Activated CD4-positive, alpha-beta T cell treated with anti-CD3 and anti-CD28 coated beads for 36 hours (primary cell): ENCODE data around the gene METTL16. TPM values are rescaled to one million over a fixed set of nuclear protein-coding genes. Genes with fewer than 3 reads are reported as not detected.
"Not testable (repeated sequence)": the region's sequence is repeated elsewhere in the genome, so short reads cannot be mapped to it uniquely, and the experiment has no call there.

ENCODE experiments used
- ATAC-seq: fragments of 200-7000 bp; cut with Tn5 transposase; one replicate; pipeline ENCODE4 v1.10.0; 2021; ENCODE audit warnings: mild to moderate bottlenecking, moderate library complexity
- CTCF ChIA-PET: fragments of 350-600 bp; sonication (Branson Sonifier 250); formaldehyde crosslinking; loops from one replicate; lab custom pipeline; 2021; ENCODE audit warnings: antibody characterized with exemption; lab: Charles Lee
- POLR2A ChIA-PET: fragments of 350-600 bp; sonication (Branson Sonifier 250); formaldehyde crosslinking; loops from one replicate; lab custom pipeline; 2021; ENCODE audit warnings: antibody characterized with exemption, inconsistent platforms; lab: Charles Lee
- DNase-seq: peaks from one replicate; pipeline ENCODE4 v3.0.0-alpha.2; 2020
- H3K27ac Mint-ChIP-seq: one replicate; pipeline ENCODE4 v1.8.0; 2021; ENCODE audit warnings: mixed read lengths
- H3K27me3 Mint-ChIP-seq: one replicate; pipeline ENCODE4 v1.8.0; 2021; ENCODE audit warnings: mixed read lengths
- H3K36me3 Mint-ChIP-seq: one replicate; pipeline ENCODE4 v1.8.0; 2021; ENCODE audit warnings: low read depth, mixed read lengths
- H3K4me1 Mint-ChIP-seq: one replicate; pipeline ENCODE4 v1.8.0; 2021; ENCODE audit warnings: mixed read lengths
- H3K4me3 Mint-ChIP-seq: one replicate; pipeline ENCODE4 v1.8.0; 2021; ENCODE audit warnings: mild to moderate bottlenecking, moderate library complexity, mixed read lengths
- H3K9me3 Mint-ChIP-seq: one replicate; pipeline ENCODE4 v1.8.0; 2021; ENCODE audit warnings: low read depth, mixed read lengths
- intact Hi-C, 2 experiments: fragments of 100-400 bp; cut with DNase I in 1 of 2; cut with micrococcal nuclease in 1 of 2; formaldehyde crosslinking; loops; one replicate each; pipeline versions ENCODE4 v1.14.2 to v1.15.1; 2022 to 2024; cut with DNase I, micrococcal nuclease
- total RNA-seq, 2 experiments: library from RNA; stranded (reverse); gene quantifications; one replicate each; pipeline ENCODE4 v1.2.3, GENCODE V29; 2021

METTL16 gene, protein sequence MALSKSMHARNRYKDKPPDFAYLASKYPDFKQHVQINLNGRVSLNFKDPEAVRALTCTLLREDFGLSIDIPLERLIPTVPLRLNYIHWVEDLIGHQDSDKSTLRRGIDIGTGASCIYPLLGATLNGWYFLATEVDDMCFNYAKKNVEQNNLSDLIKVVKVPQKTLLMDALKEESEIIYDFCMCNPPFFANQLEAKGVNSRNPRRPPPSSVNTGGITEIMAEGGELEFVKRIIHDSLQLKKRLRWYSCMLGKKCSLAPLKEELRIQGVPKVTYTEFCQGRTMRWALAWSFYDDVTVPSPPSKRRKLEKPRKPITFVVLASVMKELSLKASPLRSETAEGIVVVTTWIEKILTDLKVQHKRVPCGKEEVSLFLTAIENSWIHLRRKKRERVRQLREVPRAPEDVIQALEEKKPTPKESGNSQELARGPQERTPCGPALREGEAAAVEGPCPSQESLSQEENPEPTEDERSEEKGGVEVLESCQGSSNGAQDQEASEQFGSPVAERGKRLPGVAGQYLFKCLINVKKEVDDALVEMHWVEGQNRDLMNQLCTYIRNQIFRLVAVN
- total RNA-seq: 10 to 100 TPM; 50.1 to 61.6 TPM

DNA sequence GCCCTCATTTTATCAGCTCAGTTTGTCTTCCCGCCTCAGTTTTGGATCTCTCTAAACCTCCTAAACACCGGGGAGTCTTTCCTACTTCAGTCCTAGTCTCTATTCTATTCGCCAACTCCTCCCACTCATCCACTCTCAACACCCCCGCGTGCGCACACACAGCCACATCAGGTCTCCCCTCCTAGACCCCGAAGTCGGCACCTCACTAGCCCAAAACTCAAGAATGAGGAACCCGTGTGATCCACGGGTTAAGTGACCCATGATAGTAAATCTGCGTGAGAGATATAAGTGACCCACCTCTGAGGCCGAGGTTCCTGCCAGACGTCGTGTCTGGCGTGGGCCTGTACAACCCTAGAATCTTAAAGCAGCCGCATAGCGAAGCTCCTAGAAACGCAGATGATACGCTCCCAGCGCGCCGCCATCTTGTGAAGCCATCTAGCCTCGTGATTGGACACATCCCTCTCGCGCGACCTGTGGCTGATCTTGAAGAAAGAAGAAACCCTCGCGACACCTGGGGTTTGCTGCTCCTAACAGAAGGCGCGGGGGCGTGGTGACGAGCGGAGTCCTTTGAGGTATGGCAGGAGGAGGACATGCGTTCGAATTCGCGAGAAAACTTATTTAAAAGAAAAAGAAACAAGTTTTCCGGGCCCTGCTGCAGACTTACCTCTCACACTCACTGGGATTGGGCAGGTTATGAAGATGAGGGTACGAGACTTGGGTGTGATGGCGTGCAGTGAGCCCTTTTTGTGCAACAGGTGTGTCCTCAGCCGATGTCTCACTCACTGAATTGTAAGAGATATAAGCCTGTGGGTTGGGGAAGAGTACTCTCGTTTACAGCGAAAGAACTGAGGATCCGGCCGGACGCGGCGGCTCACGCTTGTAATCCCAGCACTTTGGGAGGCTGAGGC lies at the start of gene METTL16:
METTL16 (minus strand) TSS at position 427 of the 908 bp plus-strand sequence. CDS start 9,557 bp downstream, outside the sequence.
- DNase-seq: peak; percentile 100
- POLR2A ChIA-PET: interaction anchor here (0.5 to 1.5 kb wide), 7 partner anchors 20 to 397 kb away, joined by 3 to 5 read pairs (median 3); no protein-coding TSS in a partner anchor
- intact Hi-C loops: loop anchor here (1.0 to 10.0 kb wide), 9 partner anchors 82 to 1126 kb away; partner anchors contain the start of genes PAFAH1B1 (in 2 of the 2), CLUH (in 1 of the 2), CTNS (in 1 of the 2) and MNT (in 1 of the 2)
- Mint-ChIP-seq H3K27me3 (no peaks in the 10 kb centered on the region), H3K4me3 (no peak within 1 kb of the TSS), H3K36me3 (peaks cover 12% of the 10 kb centered on the region), H3K4me1 (peaks cover 17% of the 10 kb centered on the region), H3K27ac (no peak within 1 kb of the TSS), H3K9me3 (no peaks in the 10 kb centered on the region)
- peak; percentile 99 for ATAC-seq
- CTCF ChIA-PET: interaction anchor here (0.5 to 1.2 kb wide), 2 partner anchors 77 to 791 kb away, joined by 3 read pairs; no protein-coding TSS in a partner anchor

GRCh38 chr17:2560658-2561057 lies 49.0 kb upstream of the METTL16 start:
- ATAC-seq: no peak
- DNase-seq: no peak
- intact Hi-C loops: no loop called here
- H3K27ac Mint-ChIP-seq: no peak overlapping the region
- H3K9me3 Mint-ChIP-seq: peaks cover 5% of the 10 kb centered on the region
- H3K36me3 Mint-ChIP-seq: no peaks in the 10 kb centered on the region
- peaks cover 2% of the 10 kb centered on the region for H3K27me3 Mint-ChIP-seq
- POLR2A ChIA-PET: no interaction called here
- CTCF ChIA-PET: no interaction called here
- peaks cover 13% of the 10 kb centered on the region for H3K4me1 Mint-ChIP-seq
- no peak overlapping the region for H3K4me3 Mint-ChIP-seq

GRCh38 chr17:2551928-2552327 lies 40.2 kb upstream of the METTL16 start:
- no peaks in the 10 kb centered on the region for H3K36me3 Mint-ChIP-seq
- DNase-seq: no peak
- POLR2A ChIA-PET: no interaction called here
- H3K4me1 Mint-ChIP-seq: no peaks in the 10 kb centered on the region
- no peak overlapping the region for H3K27ac Mint-ChIP-seq
- no peak overlapping the region for H3K4me3 Mint-ChIP-seq
- H3K27me3 Mint-ChIP-seq: peaks cover 2% of the 10 kb centered on the region
- H3K9me3 Mint-ChIP-seq: peaks cover 5% of the 10 kb centered on the region
- CTCF ChIA-PET: no interaction called here
- no peak for ATAC-seq
- intact Hi-C loops: no loop called here

GRCh38 chr17:2551493-2551892 lies 39.8 kb upstream of the METTL16 start:
- H3K36me3 Mint-ChIP-seq: no peaks in the 10 kb centered on the region
- no peaks in the 10 kb centered on the region for H3K4me1 Mint-ChIP-seq
- no peak overlapping the region for H3K27ac Mint-ChIP-seq
- peaks cover 4% of the 10 kb centered on the region for H3K9me3 Mint-ChIP-seq
- POLR2A ChIA-PET: no interaction called here
- no peak overlapping the region for H3K4me3 Mint-ChIP-seq
- CTCF ChIA-PET: no interaction called here
- DNase-seq (no peak), ATAC-seq (no peak)
- intact Hi-C loops: no loop called here
- H3K27me3 Mint-ChIP-seq: peaks cover 2% of the 10 kb centered on the region

DNA sequence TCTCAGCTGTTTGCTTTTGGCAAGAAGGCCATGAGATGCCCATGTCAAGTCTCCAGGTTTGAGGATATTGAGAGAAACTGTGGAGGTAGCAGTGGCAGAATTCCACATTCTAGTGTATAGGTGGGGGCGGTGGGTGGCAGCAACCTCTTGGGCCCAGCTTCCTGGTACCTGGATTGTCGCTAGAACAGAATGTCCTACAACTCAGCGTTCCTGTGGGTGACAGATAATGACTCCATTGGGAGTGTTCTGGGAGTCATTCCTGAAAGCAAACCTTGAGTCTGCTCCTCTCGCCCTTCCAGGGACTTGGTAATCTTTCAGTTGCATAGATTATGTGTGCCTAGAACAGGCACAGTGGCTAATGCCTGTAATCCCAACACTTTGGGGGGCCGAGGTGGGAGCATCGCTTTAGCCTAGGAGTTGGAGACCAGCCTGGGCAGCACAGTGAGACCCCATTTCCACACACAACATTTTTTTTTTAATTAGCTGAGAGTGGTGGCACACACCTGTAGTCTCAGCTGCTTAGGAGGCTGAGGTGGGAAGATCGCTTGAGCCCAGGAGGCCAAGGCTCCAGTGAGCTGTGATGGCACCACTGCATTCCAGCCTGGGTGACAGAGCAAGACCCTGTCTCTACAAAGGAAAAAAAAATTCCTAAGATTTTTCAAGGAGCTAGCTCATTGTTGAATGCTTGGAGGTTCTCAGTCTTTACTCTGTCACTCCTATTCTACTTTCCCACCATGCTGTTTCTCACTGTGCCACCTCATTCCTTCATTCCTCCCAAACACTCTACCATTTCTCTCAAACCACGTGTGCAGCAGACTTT lies 37.9 kb upstream of the METTL16 start:
- intact Hi-C loops: no loop called here
- Mint-ChIP-seq H3K27ac (no peak overlapping the region), H3K36me3 (no peaks in the 10 kb centered on the region), H3K4me1 (no peaks in the 10 kb centered on the region), H3K4me3 (no peak overlapping the region), H3K27me3 (peaks cover 2% of the 10 kb centered on the region), H3K9me3 (no peaks in the 10 kb centered on the region)
- ChIA-PET POLR2A (no interaction called here), CTCF (no interaction called here)
- DNase-seq (no peak), ATAC-seq (no peak)

DNA sequence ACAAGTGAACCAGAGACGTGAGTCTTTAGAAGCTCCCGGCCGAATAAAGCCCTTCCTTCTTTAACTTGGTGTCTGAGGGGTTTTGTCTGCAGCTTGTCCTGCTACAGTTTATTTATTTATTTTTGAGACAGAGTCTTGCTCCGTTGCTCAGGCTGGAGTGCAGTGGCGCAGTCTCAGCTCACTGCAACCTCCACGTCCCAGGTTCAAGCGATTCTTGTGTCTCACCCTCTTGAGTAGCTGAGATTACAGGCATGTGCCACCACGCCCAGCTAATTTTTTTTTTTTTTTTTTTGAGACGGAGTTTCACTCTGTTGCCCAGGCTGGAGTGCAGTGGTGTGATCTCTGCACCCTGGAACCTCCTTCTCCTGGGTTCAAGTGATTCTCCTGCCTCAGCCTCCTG lies 36.3 kb upstream of the METTL16 start:
- CTCF ChIA-PET: not testable (repeated sequence)

DNA sequence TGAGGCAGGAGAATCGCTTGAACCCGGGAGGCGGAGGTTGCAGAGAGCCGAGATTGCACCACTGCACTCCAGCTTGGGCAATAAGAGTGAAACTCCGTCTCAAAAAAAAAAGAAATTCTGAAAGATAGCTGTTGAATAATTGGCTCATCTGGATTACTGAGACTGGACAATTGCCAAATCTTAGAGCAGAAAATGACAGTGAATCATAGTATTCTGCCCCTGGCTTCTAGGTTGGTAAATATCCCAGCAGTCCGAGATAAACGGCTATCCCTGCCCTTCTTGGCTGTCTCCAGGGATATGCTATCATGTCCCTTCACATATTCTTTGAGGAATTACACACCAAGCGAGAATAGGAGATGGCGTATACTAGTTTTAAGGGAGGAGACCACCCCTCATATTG lies 35.5 kb upstream of the METTL16 start:
- Mint-ChIP-seq H3K36me3 (no peaks in the 10 kb centered on the region), H3K27me3 (peaks cover 2% of the 10 kb centered on the region), H3K4me1 (no peaks in the 10 kb centered on the region), H3K4me3 (no peak overlapping the region), H3K27ac (no peak overlapping the region), H3K9me3 (no peaks in the 10 kb centered on the region)
- ATAC-seq (no peak), DNase-seq (no peak)
- ChIA-PET CTCF (no interaction called here), POLR2A (no interaction called here)
- intact Hi-C loops: no loop called here

More for the DNA sequence above, 36.3 kb upstream of the METTL16 start:
- H3K27ac Mint-ChIP-seq, H3K36me3 Mint-ChIP-seq, H3K27me3 Mint-ChIP-seq, ATAC-seq, H3K4me1 Mint-ChIP-seq, H3K9me3 Mint-ChIP-seq, intact Hi-C loops, H3K4me3 Mint-ChIP-seq, DNase-seq: not testable (repeated sequence)
- POLR2A ChIA-PET: interaction anchor here (0.6 kb wide), 1 partner anchor 71 kb away, joined by 10 read pairs; no protein-coding TSS in a partner anchor

GRCh38 chr17:2545393-2545792 lies 33.7 kb upstream of the METTL16 start:
- Mint-ChIP-seq H3K4me3 (no peak overlapping the region), H3K9me3 (no peaks in the 10 kb centered on the region), H3K27ac (no peak overlapping the region), H3K36me3 (no peaks in the 10 kb centered on the region), H3K27me3 (no peaks in the 10 kb centered on the region), H3K4me1 (no peaks in the 10 kb centered on the region)
- ATAC-seq (no peak), DNase-seq (no peak)
- ChIA-PET POLR2A (no interaction called here), CTCF (interaction anchor here (0.7 kb wide), 1 partner anchor 163 kb away, joined by 5 read pairs; no protein-coding TSS in a partner anchor)
- intact Hi-C loops: no loop called here

DNA sequence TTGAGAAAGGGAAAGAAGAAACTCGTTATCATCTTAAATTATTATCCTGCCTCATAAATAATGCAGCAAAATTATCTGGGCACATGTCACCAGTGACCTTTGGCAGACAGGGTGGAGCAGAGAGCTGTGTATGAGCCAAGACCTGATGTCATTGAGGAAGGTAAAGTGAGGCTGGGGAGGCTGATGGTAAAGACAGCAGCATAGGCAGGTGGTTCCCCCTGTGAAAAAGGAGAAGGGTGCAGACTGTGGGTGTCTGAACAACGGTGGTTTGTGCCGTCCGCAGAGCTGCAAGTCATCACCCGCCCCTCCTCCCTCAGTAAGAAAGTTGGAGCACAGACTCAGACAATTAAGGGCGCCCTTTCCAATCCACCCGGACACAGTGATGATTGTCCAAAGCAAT lies 30.8 kb upstream of the METTL16 start:
- ATAC-seq (peak; percentile 59), DNase-seq (peak; percentile 27)
- H3K9me3 Mint-ChIP-seq: no peaks in the 10 kb centered on the region
- H3K27me3 Mint-ChIP-seq: no peaks in the 10 kb centered on the region
- H3K27ac Mint-ChIP-seq: no peak overlapping the region
- peaks cover 5% of the 10 kb centered on the region for H3K4me1 Mint-ChIP-seq
- H3K36me3 Mint-ChIP-seq: no peaks in the 10 kb centered on the region
- no peak overlapping the region for H3K4me3 Mint-ChIP-seq
- ChIA-PET POLR2A (no interaction called here), CTCF (interaction anchor here (0.6 kb wide), 1 partner anchor 289 kb away, joined by 4 read pairs; no protein-coding TSS in a partner anchor)
- intact Hi-C loops: no loop called here

DNA sequence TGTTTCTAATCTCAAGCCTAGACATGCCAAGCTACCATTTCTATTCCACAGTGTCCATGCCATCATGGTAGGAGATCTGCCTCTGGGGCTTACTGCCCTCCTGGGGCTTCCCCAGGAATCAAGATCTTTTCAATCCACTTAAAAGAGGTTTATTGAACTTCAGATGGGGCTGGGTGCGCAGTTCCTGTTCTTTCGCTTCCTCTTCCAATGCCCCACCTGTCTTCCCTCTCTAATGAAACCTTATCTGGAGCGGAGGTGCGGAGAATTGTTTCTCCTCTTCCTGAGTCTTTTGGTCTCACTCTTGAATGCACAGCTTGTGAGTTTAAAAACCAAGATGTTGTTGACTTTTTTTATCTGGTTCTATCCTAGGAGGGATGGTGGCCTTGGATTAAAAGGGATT lies 30.4 kb upstream of the METTL16 start:
- intact Hi-C loops: no loop called here
- ChIA-PET CTCF (interaction anchor here (0.6 kb wide), 2 partner anchors 59 to 289 kb away, joined by 3 to 4 read pairs; no protein-coding TSS in a partner anchor), POLR2A (no interaction called here)
- DNase-seq: no peak
- H3K9me3 Mint-ChIP-seq: no peaks in the 10 kb centered on the region
- H3K4me3 Mint-ChIP-seq: no peak overlapping the region
- no peak for ATAC-seq
- no peak overlapping the region for H3K27ac Mint-ChIP-seq
- H3K4me1 Mint-ChIP-seq: peaks cover 5% of the 10 kb centered on the region
- H3K36me3 Mint-ChIP-seq: no peaks in the 10 kb centered on the region
- H3K27me3 Mint-ChIP-seq: no peaks in the 10 kb centered on the region
